Gastrocnemius medialis (tissue), 4 donors: ENCODE results near the gene MPHOSPH6. TPM values are rescaled to one million over a fixed set of nuclear protein-coding genes. Genes with fewer than 3 reads are reported as not detected.

ENCODE experiments used
- ATAC-seq, 2 donors: fragments of 150-250 bp; one replicate each; pipeline ENCODE4 v1.9.1; 2016
- DNase-seq, 2 donors: peaks; one replicate each; pipeline ENCODE4 v3.0.0-alpha.2; 2019
- H3K27ac ChIP-seq, 4 donors: fragments of 200-600 bp; sonication (generic); 1 replicate in 1 of 4; 2 replicates in 3 of 4; pipeline ENCODE4 v1.5.1; 2016 to 2018; ENCODE audit warnings: mild to moderate bottlenecking in 2 of 4, moderate library complexity in 1 of 4
- H3K27me3 ChIP-seq, 3 donors: fragments of 200-600 bp; sonication (generic) in 2 of 3; 1 replicate in 1 of 3; 2 replicates in 2 of 3; pipeline versions ENCODE4 v1.5.1 to v1.6.0; 2016 to 2019; ENCODE audit warnings: mild to moderate bottlenecking in 1 of 3, moderate library complexity in 1 of 3
- H3K36me3 ChIP-seq, 2 donors: fragments of 200-600 bp; sonication (generic) in 1 of 2; one replicate each; pipeline ENCODE4 v1.5.1; 2017 to 2018
- H3K4me1 ChIP-seq, 2 donors: fragments of 200-600 bp; sonication (generic) in 1 of 2; one replicate each; pipeline ENCODE4 v1.5.1; 2016 to 2017; ENCODE audit warnings: mild to moderate bottlenecking in 2 of 2
- H3K4me3 ChIP-seq, 4 donors: fragments of 200-600 bp; sonication (generic) in 3 of 4; 1 replicate in 1 of 4; 2 replicates in 3 of 4; pipeline ENCODE4 v1.5.1; 2016 to 2019; ENCODE audit warnings: mild to moderate bottlenecking in 2 of 4
- H3K9me3 ChIP-seq, 3 donors: fragments of 200-600 bp; sonication (generic) in 2 of 3; 1 replicate in 1 of 3; 2 replicates in 2 of 3; pipeline ENCODE4 v1.5.1; 2016 to 2019
- CTCF ChIP-seq, 5 experiments: fragments of 450-650 bp in 3 of 5; fragments of 200-600 bp in 2 of 5; sonication (generic) in 2 of 5; IDR thresholded peaks in 4 of 5; conservative IDR thresholded peaks in 1 of 5; 1 replicate in 4 of 5; 2 replicates in 1 of 5; pipeline ENCODE4 v1.5.1; 2016 to 2019; ENCODE audit warnings: antibody characterized with exemption in 5 of 5, mild to moderate bottlenecking in 3 of 5, moderate library complexity in 3 of 5
- POLR2A ChIP-seq, 2 donors: fragments of 450-650 bp; IDR thresholded peaks; one replicate each; pipeline ENCODE4 v1.6.1; 2017; ENCODE audit warnings: antibody characterized with exemption in 2 of 2, mild to moderate bottlenecking in 2 of 2, moderate library complexity in 2 of 2
- in situ Hi-C, 4 donors: fragments of 200-750 bp; cut with MboI; loops; one replicate each; pipeline versions ENCODE4 v1.15.0 to v1.8.0; 2017; ENCODE audit warnings: low sequenced_read_pairs in 4 of 4
- intact Hi-C: fragments of 100-400 bp; cut with DNase I; formaldehyde crosslinking; loops from one replicate; pipeline ENCODE4 v1.15.1; 2023; ENCODE audit warnings: low total_unique reads
- total RNA-seq, 4 donors: library from RNA; depleted of rRNA; stranded (reverse); fragments of >200 nt; gene quantifications; one replicate each; pipeline versions ENCODE4 v1.1.0 to v1.2.3, GENCODE V29; 2016

The MPHOSPH6 gene
- total RNA-seq, 4 donors from 2014 or later: 6.1 to 12.0 (median 9.3) TPM

- no peak for TF ChIP-seq CTCF (IDR thresholded peaks at IDR 0.05 in 4 of 5, conservative IDR thresholded peaks at IDR 0.05 in 1 of 5)
- TF ChIP-seq POLR2A (IDR thresholded peaks at IDR 0.05): no peak
- peaks cover 0 to 5% (median 0%) of the 10 kb centered on the region in 3 donors for H3K27me3 ChIP-seq
- ATAC-seq (no peak), DNase-seq (no peak)
- intact Hi-C loops: no loop called here
- no peaks in the 10 kb centered on the region for H3K36me3 ChIP-seq
- no peaks in the 10 kb centered on the region for H3K9me3 ChIP-seq
- in situ Hi-C loops: no loop called here
- no peak overlapping the region for H3K4me3 ChIP-seq
- H3K27ac ChIP-seq: no peak overlapping the region
- no peaks in the 10 kb centered on the region for H3K4me1 ChIP-seq
Observed at GRCh38 chr16:82183004-82183397, 13.0 kb upstream of the MPHOSPH6 start.

GRCh38 chr16:82182266-82183003 lies 12.4 kb upstream of the MPHOSPH6 start:
- ATAC-seq (no peak), DNase-seq (no peak)
- Histone ChIP-seq H3K9me3 (no peaks in the 10 kb centered on the region), H3K27ac (no peak overlapping the region), H3K4me3 (no peak overlapping the region), H3K27me3 (peaks cover 0 to 5% (median 0%) of the 10 kb centered on the region in 3 donors), H3K36me3 (no peaks in the 10 kb centered on the region), H3K4me1 (no peaks in the 10 kb centered on the region)
- intact Hi-C loops (no loop called here), in situ Hi-C loops (no loop called here)
- TF ChIP-seq POLR2A (IDR thresholded peaks at IDR 0.05): no peak
- no peak for TF ChIP-seq CTCF (IDR thresholded peaks at IDR 0.05 in 4 of 5, conservative IDR thresholded peaks at IDR 0.05 in 1 of 5)

DNA sequence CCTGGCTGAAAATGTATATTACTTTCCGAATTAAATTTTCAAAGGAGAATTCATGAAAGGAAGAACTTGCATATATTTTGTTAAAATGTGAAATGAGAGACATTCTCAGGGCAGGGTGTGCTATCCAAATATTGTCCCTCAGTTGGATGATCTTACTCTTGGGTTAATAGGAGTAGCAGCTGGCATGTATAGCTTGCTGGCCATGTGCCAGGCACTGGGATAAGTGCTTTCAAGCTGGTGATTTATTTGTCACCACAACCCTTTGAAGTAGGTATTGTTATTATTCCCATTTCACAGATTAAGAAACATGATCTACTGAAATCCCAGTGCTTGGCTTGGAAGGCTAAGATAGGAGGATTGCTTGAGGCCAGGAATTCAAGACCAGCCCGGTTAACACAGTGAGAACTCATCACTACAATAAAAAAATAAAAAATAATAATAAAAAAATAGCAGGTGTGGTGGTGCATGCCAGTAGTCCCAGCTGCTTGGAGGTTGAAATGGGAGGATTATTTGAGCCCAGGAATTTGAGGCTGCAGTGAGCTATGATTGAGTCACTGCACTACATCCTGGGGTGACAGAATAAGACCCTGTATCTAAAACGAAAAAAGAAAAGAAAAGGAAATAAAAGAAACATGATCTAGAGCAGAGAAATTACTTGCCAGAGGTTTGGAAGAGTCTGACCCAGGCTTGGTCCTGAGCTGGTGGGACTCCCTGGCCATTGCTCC lies 11.6 kb upstream of the MPHOSPH6 start:
- DNase-seq: no peak
- TF ChIP-seq POLR2A (IDR thresholded peaks at IDR 0.05): no peak
- TF ChIP-seq CTCF (IDR thresholded peaks at IDR 0.05 in 4 of 5, conservative IDR thresholded peaks at IDR 0.05 in 1 of 5): no peak

DNA sequence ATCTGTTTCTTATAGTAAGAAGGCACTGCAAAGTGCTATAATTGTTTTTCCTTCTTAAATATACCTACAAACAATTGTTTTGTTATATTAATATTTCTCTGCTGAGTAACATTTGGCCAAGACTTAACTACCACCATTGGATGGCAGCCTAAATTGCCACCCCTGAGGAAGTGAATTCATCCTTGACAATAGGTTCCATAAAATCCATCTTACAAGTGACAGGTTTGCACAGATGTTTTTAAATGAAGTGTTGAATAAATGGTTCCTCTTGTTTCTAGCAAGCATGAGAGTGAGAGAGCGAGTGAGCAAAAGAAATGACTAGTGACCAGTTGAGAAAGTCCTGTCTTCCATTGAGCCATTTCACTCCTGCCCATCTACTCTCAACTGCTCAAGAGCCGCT lies 8.3 kb upstream of the MPHOSPH6 start:
- no peak for DNase-seq
- ATAC-seq: no peak
- in situ Hi-C loops (no loop called here), intact Hi-C loops (no loop called here)
- Histone ChIP-seq H3K4me1 (no peaks in the 10 kb centered on the region), H3K27me3 (peaks cover 0 to 3% (median 0%) of the 10 kb centered on the region in 3 donors), H3K27ac (no peak overlapping the region), H3K36me3 (no peaks in the 10 kb centered on the region), H3K9me3 (no peaks in the 10 kb centered on the region), H3K4me3 (no peak overlapping the region)
- TF ChIP-seq POLR2A (IDR thresholded peaks at IDR 0.05) (no peak), CTCF (IDR thresholded peaks at IDR 0.05 in 4 of 5, conservative IDR thresholded peaks at IDR 0.05 in 1 of 5) (no peak)

More for the DNA sequence above, 11.6 kb upstream of the MPHOSPH6 start:
- intact Hi-C loops: no loop called here
- Histone ChIP-seq H3K4me1 (no peaks in the 10 kb centered on the region), H3K27me3 (peaks cover 0 to 5% (median 0%) of the 10 kb centered on the region in 3 donors), H3K4me3 (no peak overlapping the region), H3K36me3 (no peaks in the 10 kb centered on the region), H3K9me3 (no peaks in the 10 kb centered on the region), H3K27ac (no peak overlapping the region)
- no peak for ATAC-seq
- in situ Hi-C loops: no loop called here
